HL-60 (cell line): ENCODE data around the gene BEND5.
A peak's percentile ranks its signal among the peaks of the same experiment; 100 is the strongest.

Experiments
- DNase-seq, 2 experiments: peaks; one replicate each; pipeline ENCODE4 v3.0.0-alpha.2; 2010 to 2020; ENCODE audit warnings: low read depth in 1 of 2, low spot score in 1 of 2
- H3K27ac ChIP-seq: fragments of 250-450 bp; sonication (Bioruptor Pico); replicated peaks from 2 replicates; pipeline ENCODE4 v1.5.1; 2020; ENCODE audit warnings: mild to moderate bottlenecking, moderate library complexity
- H3K27me3 ChIP-seq: fragments of 250-450 bp; sonication (Bioruptor Pico); 2 replicates; pipeline ENCODE4 v1.5.1; 2021; ENCODE audit warnings: mild to moderate bottlenecking, moderate library complexity; ENCODE audit not compliant: insufficient read depth, poor library complexity, severe bottlenecking
- H3K4me3 ChIP-seq: replicated peaks from 2 replicates; pipeline ENCODE4 v1.5.1; 2011; ENCODE audit warnings: mild to moderate bottlenecking, control low read depth, low read length; ENCODE audit not compliant: insufficient read depth
- GABPA ChIP-seq: IDR thresholded peaks from 2 replicates; pipeline ENCODE4 v1.6.1; 2012; ENCODE audit warnings: low read depth
- POLR2AphosphoS5 ChIP-seq: IDR thresholded peaks from 2 replicates; pipeline ENCODE4 v1.6.1; 2012; ENCODE audit warnings: low read depth
- SPI1 ChIP-seq: IDR thresholded peaks from 2 replicates; pipeline ENCODE4 v1.6.1; 2012; ENCODE audit warnings: low read depth, mild to moderate bottlenecking, borderline replicate concordance
- TF ChIP-seq, protein P1 (sequence below): IDR thresholded peaks from 2 replicates; pipeline ENCODE4 v1.6.1; 2012; ENCODE audit warnings: low read depth; ENCODE audit not compliant: insufficient replicate concordance
- TF ChIP-seq, protein P2 (sequence below): IDR thresholded peaks from one replicate; pipeline ENCODE4 v1.5.1; 2011; ENCODE audit warnings: low read length, control low read depth, inconsistent platforms; ENCODE audit not compliant: insufficient read depth

Gene BEND5

DNA sequence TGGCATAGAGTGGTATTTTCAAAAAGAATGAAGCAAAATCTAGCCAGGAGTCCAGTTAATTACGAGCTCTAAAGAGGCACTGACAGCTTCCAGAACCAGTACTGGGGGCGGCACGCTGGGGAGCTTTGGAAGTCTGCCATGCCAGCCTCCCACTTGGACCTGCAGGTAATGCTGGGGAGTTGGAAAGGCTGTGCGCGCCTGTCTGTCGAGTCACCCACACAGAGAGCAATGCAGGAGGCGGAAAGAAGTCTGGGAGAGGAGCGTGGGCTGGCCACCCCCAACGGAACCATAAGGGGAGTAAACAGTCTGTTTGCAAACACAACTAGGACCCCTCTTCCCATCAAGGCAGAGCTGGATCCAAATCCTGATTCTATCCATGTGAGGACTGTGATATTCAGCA is 84.5 kb downstream of the BEND5 start:
- no peak for DNase-seq
- H3K27me3 ChIP-seq = no peaks in the 10 kb centered on the region
- no peak overlapping the region for H3K27ac ChIP-seq
- no peak overlapping the region for H3K4me3 ChIP-seq
- TF ChIP-seq, protein P1, sequence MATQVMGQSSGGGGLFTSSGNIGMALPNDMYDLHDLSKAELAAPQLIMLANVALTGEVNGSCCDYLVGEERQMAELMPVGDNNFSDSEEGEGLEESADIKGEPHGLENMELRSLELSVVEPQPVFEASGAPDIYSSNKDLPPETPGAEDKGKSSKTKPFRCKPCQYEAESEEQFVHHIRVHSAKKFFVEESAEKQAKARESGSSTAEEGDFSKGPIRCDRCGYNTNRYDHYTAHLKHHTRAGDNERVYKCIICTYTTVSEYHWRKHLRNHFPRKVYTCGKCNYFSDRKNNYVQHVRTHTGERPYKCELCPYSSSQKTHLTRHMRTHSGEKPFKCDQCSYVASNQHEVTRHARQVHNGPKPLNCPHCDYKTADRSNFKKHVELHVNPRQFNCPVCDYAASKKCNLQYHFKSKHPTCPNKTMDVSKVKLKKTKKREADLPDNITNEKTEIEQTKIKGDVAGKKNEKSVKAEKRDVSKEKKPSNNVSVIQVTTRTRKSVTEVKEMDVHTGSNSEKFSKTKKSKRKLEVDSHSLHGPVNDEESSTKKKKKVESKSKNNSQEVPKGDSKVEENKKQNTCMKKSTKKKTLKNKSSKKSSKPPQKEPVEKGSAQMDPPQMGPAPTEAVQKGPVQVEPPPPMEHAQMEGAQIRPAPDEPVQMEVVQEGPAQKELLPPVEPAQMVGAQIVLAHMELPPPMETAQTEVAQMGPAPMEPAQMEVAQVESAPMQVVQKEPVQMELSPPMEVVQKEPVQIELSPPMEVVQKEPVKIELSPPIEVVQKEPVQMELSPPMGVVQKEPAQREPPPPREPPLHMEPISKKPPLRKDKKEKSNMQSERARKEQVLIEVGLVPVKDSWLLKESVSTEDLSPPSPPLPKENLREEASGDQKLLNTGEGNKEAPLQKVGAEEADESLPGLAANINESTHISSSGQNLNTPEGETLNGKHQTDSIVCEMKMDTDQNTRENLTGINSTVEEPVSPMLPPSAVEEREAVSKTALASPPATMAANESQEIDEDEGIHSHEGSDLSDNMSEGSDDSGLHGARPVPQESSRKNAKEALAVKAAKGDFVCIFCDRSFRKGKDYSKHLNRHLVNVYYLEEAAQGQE = no peak
- TF ChIP-seq SPI1 (no peak), GABPA (no peak), POLR2AphosphoS5 (no peak)
- TF ChIP-seq, protein P2, sequence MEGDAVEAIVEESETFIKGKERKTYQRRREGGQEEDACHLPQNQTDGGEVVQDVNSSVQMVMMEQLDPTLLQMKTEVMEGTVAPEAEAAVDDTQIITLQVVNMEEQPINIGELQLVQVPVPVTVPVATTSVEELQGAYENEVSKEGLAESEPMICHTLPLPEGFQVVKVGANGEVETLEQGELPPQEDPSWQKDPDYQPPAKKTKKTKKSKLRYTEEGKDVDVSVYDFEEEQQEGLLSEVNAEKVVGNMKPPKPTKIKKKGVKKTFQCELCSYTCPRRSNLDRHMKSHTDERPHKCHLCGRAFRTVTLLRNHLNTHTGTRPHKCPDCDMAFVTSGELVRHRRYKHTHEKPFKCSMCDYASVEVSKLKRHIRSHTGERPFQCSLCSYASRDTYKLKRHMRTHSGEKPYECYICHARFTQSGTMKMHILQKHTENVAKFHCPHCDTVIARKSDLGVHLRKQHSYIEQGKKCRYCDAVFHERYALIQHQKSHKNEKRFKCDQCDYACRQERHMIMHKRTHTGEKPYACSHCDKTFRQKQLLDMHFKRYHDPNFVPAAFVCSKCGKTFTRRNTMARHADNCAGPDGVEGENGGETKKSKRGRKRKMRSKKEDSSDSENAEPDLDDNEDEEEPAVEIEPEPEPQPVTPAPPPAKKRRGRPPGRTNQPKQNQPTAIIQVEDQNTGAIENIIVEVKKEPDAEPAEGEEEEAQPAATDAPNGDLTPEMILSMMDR = no peak

DNA sequence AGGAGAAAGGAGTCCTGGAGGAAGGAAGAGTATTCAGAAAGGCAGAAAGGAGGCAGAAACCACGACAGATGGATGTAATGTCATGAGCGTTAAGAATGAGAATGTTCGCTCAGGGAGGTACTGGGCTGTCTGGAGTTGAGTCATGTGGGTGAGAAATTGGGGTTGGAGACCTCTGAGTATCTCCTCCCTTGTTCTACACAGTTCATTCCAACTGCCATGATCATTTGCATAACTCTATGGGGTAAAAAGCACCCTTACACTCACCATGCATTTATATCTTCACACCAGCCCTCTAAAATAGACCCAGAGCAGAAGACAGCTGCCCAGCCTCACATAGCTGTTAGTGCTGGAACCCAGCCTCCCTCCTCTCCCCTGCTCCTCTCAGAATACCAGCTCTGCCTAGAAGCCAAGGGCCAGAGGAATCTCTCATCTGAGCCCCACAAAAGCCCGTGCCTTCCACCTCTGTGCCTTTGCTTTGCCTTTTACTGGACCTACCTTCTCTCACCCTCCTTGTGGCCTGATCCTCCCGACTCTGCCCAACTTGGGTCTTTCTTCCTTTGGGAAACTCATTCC is 85.2 kb downstream of the BEND5 start:
- no peak overlapping the region for H3K27ac ChIP-seq
- no peak overlapping the region for H3K4me3 ChIP-seq
- TF ChIP-seq SPI1 = no peak
- TF ChIP-seq, protein P1 = no peak
- TF ChIP-seq, protein P2 = no peak
- no peak for TF ChIP-seq POLR2AphosphoS5
- no peak for TF ChIP-seq GABPA
- H3K27me3 ChIP-seq = no peaks in the 10 kb centered on the region
- no peak for DNase-seq

DNA sequence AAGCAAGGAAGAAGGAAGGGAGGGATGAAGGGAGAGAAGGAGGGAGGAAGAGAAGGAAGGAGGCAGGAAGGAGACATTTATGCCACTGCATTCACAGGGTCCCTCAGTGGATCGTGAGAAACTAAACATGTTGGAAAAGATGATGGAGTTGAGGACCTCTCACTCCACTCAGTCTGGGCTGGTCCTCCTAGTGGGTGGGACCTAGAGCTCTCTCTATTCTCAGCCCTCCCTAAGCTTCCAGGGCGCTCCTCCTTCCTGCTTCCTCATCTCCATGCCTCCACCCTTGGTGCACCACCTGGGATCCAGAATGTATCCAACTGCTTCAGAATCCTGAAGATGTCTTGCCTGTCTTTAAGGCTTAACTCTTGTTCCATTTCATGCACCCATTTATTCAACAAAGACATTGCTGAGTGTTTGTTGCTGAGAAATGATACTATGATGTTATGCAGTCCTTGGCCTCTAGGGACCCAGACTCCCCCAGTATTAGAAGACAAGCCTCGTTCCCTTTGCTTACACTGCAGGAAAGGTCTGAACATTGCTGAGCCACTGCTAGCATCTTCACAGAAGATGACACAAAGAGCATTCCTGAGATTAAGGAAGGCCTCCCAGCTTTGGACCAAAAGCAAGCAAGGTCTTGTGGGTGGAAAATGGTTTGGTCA is 88.5 kb downstream of the BEND5 start:
- H3K27ac ChIP-seq = no peak overlapping the region
- DNase-seq = no peak
- TF ChIP-seq SPI1 = no peak
- TF ChIP-seq, protein P1 = no peak
- TF ChIP-seq, protein P2 = peak; percentile 41
- no peak overlapping the region for H3K4me3 ChIP-seq
- H3K27me3 ChIP-seq = no peaks in the 10 kb centered on the region
